ENCODE measurements around the gene TRIM25.

DNA sequence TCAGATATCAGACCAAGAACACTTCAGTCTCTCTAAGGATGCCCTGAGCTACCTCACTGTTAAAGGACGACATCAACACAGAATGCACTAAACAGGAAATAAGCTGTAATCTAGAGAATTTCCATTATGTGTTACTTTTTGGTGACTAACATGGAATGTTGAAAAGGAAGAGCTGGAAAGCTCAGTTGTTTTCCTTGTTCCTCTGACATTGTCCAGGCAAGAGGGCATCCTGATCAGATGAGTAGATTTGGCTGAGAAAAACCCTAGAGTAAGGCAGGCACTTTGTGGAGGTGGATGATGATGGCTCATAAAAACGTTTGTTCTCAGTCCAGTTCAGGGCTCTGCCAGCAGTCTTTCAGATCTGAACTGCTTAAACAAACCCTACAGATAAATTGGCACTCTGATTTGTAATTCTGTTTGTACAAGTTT is 45.9 kb downstream of the TRIM25 start:
- TF ChIP-seq CTCF (IDR thresholded peaks at IDR 0.05; ENCODE audit: poor library complexity) (no peak), EZH2 (IDR thresholded peaks at IDR 0.05; ENCODE audit: borderline replicate concordance) (no peak), EZH2phosphoT487 (IDR thresholded peaks at IDR 0.05; ENCODE audit: low read depth, severe bottlenecking, unreplicated experiment) (no peak)
